DOHH2 (cell line): Measurements from ENCODE around the gene MALRD1.

Experiments used
- H3F3A ChIP-seq: fragments of 200-600 bp; sonication (generic), shearing (Covaris generic); 2 replicates; pipeline ENCODE4 v1.6.0; 2016; ENCODE audit warnings: antibody characterized with exemption, mild to moderate bottlenecking; ENCODE audit not compliant: control insufficient read depth, insufficient read depth
- H3K27ac ChIP-seq: fragments of 200-600 bp; sonication (generic); 2 replicates; pipeline ENCODE4 v1.5.1; 2014; ENCODE audit warnings: low read depth, mild to moderate bottlenecking, low read length, moderate library complexity
- H3K27me3 ChIP-seq: fragments of 200-600 bp; sonication (generic); 2 replicates; pipeline ENCODE4 v1.6.1; 2014; ENCODE audit warnings: mild to moderate bottlenecking, low read length, mixed read lengths; ENCODE audit not compliant: control insufficient read depth
- H3K36me3 ChIP-seq: fragments of 200-600 bp; sonication (generic); 2 replicates; pipeline ENCODE4 v1.6.1; 2014; ENCODE audit warnings: mild to moderate bottlenecking, low read length, moderate library complexity, mixed read lengths; ENCODE audit not compliant: control insufficient read depth
- H3K4me1 ChIP-seq: fragments of 200-600 bp; sonication (generic); 2 replicates; pipeline ENCODE4 v1.6.1; 2014; ENCODE audit warnings: mild to moderate bottlenecking, low read length, mixed read lengths; ENCODE audit not compliant: control insufficient read depth
- H3K4me2 ChIP-seq: fragments of 200-600 bp; sonication (generic); 2 replicates; pipeline ENCODE4 v1.6.0; 2014; ENCODE audit warnings: mild to moderate bottlenecking, low read length, moderate library complexity
- H3K4me3 ChIP-seq: fragments of 200-600 bp; sonication (generic); 2 replicates; pipeline ENCODE4 v1.5.1; 2014; ENCODE audit warnings: mild to moderate bottlenecking, low read length, mixed read lengths
- H3K79me2 ChIP-seq: fragments of 200-600 bp; sonication (generic); 2 replicates; pipeline ENCODE4 v1.6.1; 2014; ENCODE audit warnings: mild to moderate bottlenecking, low read length, mixed read lengths; ENCODE audit not compliant: control insufficient read depth
- H3K9me2 ChIP-seq: fragments of 200-600 bp; sonication (generic); replicated peaks from 2 replicates; pipeline ENCODE4 v1.6.1; 2014; ENCODE audit warnings: mild to moderate bottlenecking, low read length, mixed read lengths; ENCODE audit not compliant: control insufficient read depth
- H3K9me3 ChIP-seq: fragments of 200-600 bp; sonication (generic); 2 replicates; pipeline ENCODE4 v1.6.1; 2014; ENCODE audit warnings: antibody characterized with exemption, low read length, mixed read lengths; ENCODE audit not compliant: control insufficient read depth, insufficient read depth
- H4K20me1 ChIP-seq: fragments of 200-600 bp; sonication (generic); 2 replicates; pipeline ENCODE4 v1.6.0; 2014; ENCODE audit warnings: low read depth, mild to moderate bottlenecking, antibody characterized with exemption, low read length, moderate library complexity; ENCODE audit not compliant: control insufficient read depth, insufficient read depth
- EZH2phosphoT487 ChIP-seq: fragments of 200-600 bp; sonication (generic); IDR thresholded peaks from 2 replicates; pipeline ENCODE4 v1.6.1; 2017; ENCODE audit warnings: borderline replicate concordance, mild to moderate bottlenecking, antibody characterized with exemption, low read length, moderate library complexity, mixed read lengths
- TF ChIP-seq, protein P1 (sequence below): fragments of 200-600 bp; sonication (generic); IDR thresholded peaks from one replicate; pipeline ENCODE4 v1.5.1; 2014; ENCODE audit warnings: antibody characterized with exemption, mild to moderate bottlenecking, low read depth, low read length; ENCODE audit not compliant: poor library complexity, severe bottlenecking

MALRD1 gene

DNA sequence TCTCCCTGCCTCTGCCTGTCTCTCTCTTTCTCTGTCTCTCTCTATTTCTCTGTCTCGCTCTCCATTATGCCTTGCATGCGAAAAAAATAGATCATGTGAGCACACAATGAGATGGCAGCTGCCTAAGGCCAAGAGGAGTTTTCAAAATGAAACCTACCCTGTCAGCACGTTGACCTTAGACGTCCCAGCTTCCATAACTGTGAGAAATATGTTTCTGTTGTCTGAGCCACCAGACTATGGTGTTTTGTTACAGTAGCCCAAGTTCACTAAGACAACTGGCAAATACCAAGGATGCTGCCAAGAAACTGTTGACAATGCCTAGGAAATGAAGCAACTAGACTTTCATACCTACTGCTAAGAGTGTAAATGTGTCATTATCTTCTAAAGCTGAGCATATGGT is 697.1 kb downstream of the MALRD1 start:
- Histone ChIP-seq H3K9me3 (no peaks in the 10 kb centered on the region; the same call in 1 of the 2 replicates), H3K36me3 (no peaks in the 10 kb centered on the region), H3F3A (no peaks in the 10 kb centered on the region), H4K20me1 (no peaks in the 10 kb centered on the region), H3K27ac (no peak overlapping the region), H3K4me2 (no peak overlapping the region), H3K79me2 (no peaks in the 10 kb centered on the region), H3K27me3 (no peaks in the 10 kb centered on the region), H3K4me1 (no peaks in the 10 kb centered on the region), H3K9me2 (no peaks in the 10 kb centered on the region), H3K4me3 (no peak overlapping the region)
- no peak for TF ChIP-seq EZH2phosphoT487
- TF ChIP-seq, protein P1, sequence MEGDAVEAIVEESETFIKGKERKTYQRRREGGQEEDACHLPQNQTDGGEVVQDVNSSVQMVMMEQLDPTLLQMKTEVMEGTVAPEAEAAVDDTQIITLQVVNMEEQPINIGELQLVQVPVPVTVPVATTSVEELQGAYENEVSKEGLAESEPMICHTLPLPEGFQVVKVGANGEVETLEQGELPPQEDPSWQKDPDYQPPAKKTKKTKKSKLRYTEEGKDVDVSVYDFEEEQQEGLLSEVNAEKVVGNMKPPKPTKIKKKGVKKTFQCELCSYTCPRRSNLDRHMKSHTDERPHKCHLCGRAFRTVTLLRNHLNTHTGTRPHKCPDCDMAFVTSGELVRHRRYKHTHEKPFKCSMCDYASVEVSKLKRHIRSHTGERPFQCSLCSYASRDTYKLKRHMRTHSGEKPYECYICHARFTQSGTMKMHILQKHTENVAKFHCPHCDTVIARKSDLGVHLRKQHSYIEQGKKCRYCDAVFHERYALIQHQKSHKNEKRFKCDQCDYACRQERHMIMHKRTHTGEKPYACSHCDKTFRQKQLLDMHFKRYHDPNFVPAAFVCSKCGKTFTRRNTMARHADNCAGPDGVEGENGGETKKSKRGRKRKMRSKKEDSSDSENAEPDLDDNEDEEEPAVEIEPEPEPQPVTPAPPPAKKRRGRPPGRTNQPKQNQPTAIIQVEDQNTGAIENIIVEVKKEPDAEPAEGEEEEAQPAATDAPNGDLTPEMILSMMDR, result no peak

DNA sequence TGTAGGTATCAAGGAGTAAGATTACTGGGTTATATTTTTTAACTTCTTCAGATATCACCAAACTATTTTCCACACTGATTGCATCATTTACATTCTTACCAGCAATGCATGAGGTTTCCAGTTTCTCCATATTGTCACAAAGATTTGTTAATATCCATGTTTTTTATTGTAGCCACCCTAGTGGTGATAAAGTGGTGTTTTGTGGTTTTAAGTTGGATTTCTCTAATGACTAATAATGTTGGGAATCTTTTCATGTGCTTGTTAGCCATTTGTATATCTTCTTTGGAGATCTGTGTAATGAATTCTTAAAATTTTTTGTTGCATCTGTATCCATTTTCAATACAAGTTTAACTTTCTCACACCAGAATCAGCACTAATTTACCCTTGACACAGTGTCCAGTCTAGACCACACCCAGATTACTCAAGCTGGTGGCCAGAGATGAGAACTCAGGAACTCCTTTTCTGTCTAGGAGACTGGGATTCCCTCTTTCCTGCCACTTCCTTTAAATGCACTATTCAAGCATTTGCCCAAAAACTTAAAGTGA is 700.7 kb downstream of the MALRD1 start:
- Histone ChIP-seq H3K79me2 (no peaks in the 10 kb centered on the region), H3K4me3 (no peak overlapping the region), H3K9me2 (no peaks in the 10 kb centered on the region), H3K36me3 (no peaks in the 10 kb centered on the region), H3K4me2 (no peak overlapping the region), H4K20me1 (no peaks in the 10 kb centered on the region), H3K27me3 (no peaks in the 10 kb centered on the region), H3K9me3 (no peaks in the 10 kb centered on the region; the same call in 1 of the 2 replicates), H3F3A (no peaks in the 10 kb centered on the region), H3K4me1 (no peaks in the 10 kb centered on the region), H3K27ac (no peak overlapping the region)
- TF ChIP-seq, protein P1, result no peak
- no peak for TF ChIP-seq EZH2phosphoT487

DNA sequence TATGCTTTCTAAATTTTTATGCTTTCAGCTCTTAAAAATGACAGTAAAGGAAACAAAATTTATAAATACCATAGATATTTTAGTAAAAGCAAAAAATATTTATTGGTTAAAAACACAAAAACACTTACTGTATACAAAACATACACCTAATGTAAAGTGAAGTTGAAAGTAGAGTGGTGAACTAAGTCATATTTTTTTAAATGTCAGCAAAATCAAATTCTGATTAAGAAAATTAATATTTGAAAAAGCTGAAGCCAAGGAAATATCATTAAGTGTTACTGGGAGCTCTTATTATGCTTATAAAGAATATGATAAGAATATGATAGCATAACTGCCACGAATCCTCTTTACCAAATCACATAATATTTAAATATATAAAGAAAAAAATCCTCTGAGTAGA is 702.4 kb downstream of the MALRD1 start:
- TF ChIP-seq, protein P1, result no peak
- TF ChIP-seq EZH2phosphoT487, result no peak

More for the DNA sequence above, 702.4 kb downstream of the MALRD1 start:
- Histone ChIP-seq H3K4me3 (no peak overlapping the region), H4K20me1 (no peaks in the 10 kb centered on the region), H3F3A (no peaks in the 10 kb centered on the region), H3K27me3 (no peaks in the 10 kb centered on the region), H3K9me2 (no peaks in the 10 kb centered on the region), H3K27ac (no peak overlapping the region), H3K4me2 (no peak overlapping the region), H3K4me1 (no peaks in the 10 kb centered on the region), H3K9me3 (no peaks in the 10 kb centered on the region), H3K36me3 (no peaks in the 10 kb centered on the region), H3K79me2 (no peaks in the 10 kb centered on the region)
